HCT116 (cell line): ENCODE measurements around the gene ATF6B. TPM values are rescaled to one million over a fixed set of nuclear protein-coding genes. Genes with fewer than 3 reads are reported as not detected.
A peak's percentile ranks its signal among the peaks of the same experiment; 100 is the strongest.

Experiments used
- ATAC-seq: fragments of 200-7000 bp; cut with Tn5 transposase; 2 replicates; pipeline ENCODE4 v1.9.1; 2020; ENCODE audit warnings: mild to moderate bottlenecking, moderate library complexity
- BruUV-seq: library from RNA; stranded (reverse); fragments of 400-500 nt; replicated peaks from 2 replicates; lab custom pipeline; 2021; lab: Mats Ljungman, UMichigan
- CTCF ChIA-PET: fragments of 300-600 bp; sonication (Branson Sonifier 250); formaldehyde crosslinking; loops from one replicate; lab custom pipeline; 2021; ENCODE audit warnings: antibody characterized with exemption; lab: Charles Lee
- POLR2A ChIA-PET: fragments of 300-600, 350-600 bp; sonication (Branson Sonifier 250); formaldehyde crosslinking; loops from one replicate; lab custom pipeline; 2021; ENCODE audit warnings: antibody characterized with exemption; lab: Charles Lee
- RAD21 ChIA-PET, 2 experiments: fragments of 300-600 bp; sonication (Branson Sonifier 250); formaldehyde crosslinking; loops; one replicate each; lab custom pipeline; 2023; ENCODE audit warnings: low total read pairs in 2 of 2; ENCODE audit not compliant: uncharacterized antibody in 2 of 2, unreplicated experiment in 2 of 2, low non-redundant PET in 1 of 2; lab: Charles Lee
- DNase-seq: peaks from one replicate; pipeline ENCODE4 v3.0.0-alpha.2; 2010; ENCODE audit warnings: low read depth, low spot score
- H2AFZ ChIP-seq: fragments of 200-600 bp; shearing (Covaris generic), sonication (generic); 2 replicates; pipeline ENCODE4 v1.6.1; 2017; ENCODE audit warnings: low read depth, mixed run types, mixed read lengths, antibody characterized with exemption, low read length; ENCODE audit not compliant: poor library complexity, severe bottlenecking
- H3K27ac ChIP-seq: 2 replicates; pipeline ENCODE4 v1.5.1; 2012; ENCODE audit warnings: low read depth, low read length
- H3K27me3 ChIP-seq: fragments of 200-600 bp; sonication (generic); 2 replicates; pipeline ENCODE4 v1.6.1; 2016; ENCODE audit warnings: mixed run types, low read length, mixed read lengths; ENCODE audit not compliant: insufficient read depth
- H3K36me3 ChIP-seq, 2 experiments: fragments of 200-500 bp in 1 of 2; fragments of 200-600 bp in 1 of 2; sonication (Bioruptor generic) in 1 of 2; sonication (generic) in 1 of 2; 2 replicates each; pipeline versions ENCODE4 v1.5.1 to v1.6.1; 2014 to 2016; ENCODE audit warnings: low read length in 2 of 2, inconsistent platforms in 1 of 2, mixed read lengths in 1 of 2, mixed run types in 1 of 2; ENCODE audit not compliant: insufficient read depth in 2 of 2, control insufficient read depth in 1 of 2
- H3K4me1 ChIP-seq, 2 experiments: fragments of 200-600 bp in 1 of 2; sonication (generic) in 1 of 2; 2 replicates each; pipeline versions ENCODE4 v1.5.1 to v1.6.1; 2012 to 2017; ENCODE audit warnings: low read length in 2 of 2, inconsistent platforms in 1 of 2, mild to moderate bottlenecking in 1 of 2, mixed read lengths in 1 of 2, mixed run types in 1 of 2, moderate library complexity in 1 of 2; ENCODE audit not compliant: insufficient read depth in 2 of 2, control insufficient read depth in 1 of 2
- H3K4me2 ChIP-seq: fragments of 200-600 bp; sonication (generic); 2 replicates; pipeline ENCODE4 v1.6.1; 2017; ENCODE audit warnings: mixed run types, low read length, mixed read lengths
- H3K4me3 ChIP-seq, 2 experiments: fragments of 200-600 bp in 1 of 2; sonication (generic) in 1 of 2; replicated peaks in 1 of 2; 2 replicates each; pipeline ENCODE4 v1.5.1; 2011 to 2016; ENCODE audit warnings: low read length in 2 of 2, control low read depth in 1 of 2, low read depth in 1 of 2, mild to moderate bottlenecking in 1 of 2, mixed read lengths in 1 of 2, mixed run types in 1 of 2
- H3K79me2 ChIP-seq: fragments of 200-600 bp; sonication (generic); 2 replicates; pipeline ENCODE4 v1.6.1; 2017; ENCODE audit warnings: mild to moderate bottlenecking, mixed run types, low read length, moderate library complexity, mixed read lengths; ENCODE audit not compliant: insufficient read depth
- H3K9ac ChIP-seq: fragments of 200-600 bp; sonication (generic); 2 replicates; pipeline ENCODE4 v1.6.1; 2016; ENCODE audit warnings: low read length, mixed read lengths
- H3K9me2 ChIP-seq: fragments of 200-600 bp; sonication (generic), shearing (Covaris generic); 2 replicates; pipeline ENCODE4 v1.6.1; 2017; ENCODE audit warnings: mixed run types, mild to moderate bottlenecking, moderate library complexity; ENCODE audit not compliant: insufficient read depth
- H3K9me3 ChIP-seq, 2 experiments: fragments of 200-500 bp in 1 of 2; fragments of 200-600 bp in 1 of 2; sonication (Bioruptor generic) in 1 of 2; sonication (generic) in 1 of 2; 2 replicates each; pipeline ENCODE4 v1.6.1; 2014 to 2017; ENCODE audit warnings: low read length in 2 of 2, mixed read lengths in 2 of 2, inconsistent platforms in 1 of 2, low read depth in 1 of 2, mild to moderate bottlenecking in 1 of 2, mixed run types in 1 of 2, moderate library complexity in 1 of 2; ENCODE audit not compliant: control insufficient read depth in 1 of 2, insufficient read depth in 1 of 2
- H4K20me1 ChIP-seq: fragments of 200-600 bp; sonication (generic), shearing (Covaris generic); 2 replicates; pipeline ENCODE4 v1.6.1; 2017; ENCODE audit warnings: mixed run types, mild to moderate bottlenecking, moderate library complexity; ENCODE audit not compliant: insufficient read depth
- ATF3 ChIP-seq: IDR thresholded peaks from 2 replicates; pipeline ENCODE4 v1.6.1; 2012
- CBX3 ChIP-seq: IDR thresholded peaks from 2 replicates; pipeline ENCODE4 v1.6.1; 2012; ENCODE audit warnings: low read depth
- CEBPB ChIP-seq: IDR thresholded peaks from 2 replicates; pipeline ENCODE4 v1.6.1; 2012; ENCODE audit warnings: low read depth
- CTCF ChIP-seq, 3 experiments: fragments of 200-600 bp in 1 of 3; sonication (generic) in 1 of 3; IDR thresholded peaks in 2 of 3; conservative IDR thresholded peaks in 1 of 3; 2 replicates each; pipeline ENCODE4 v1.5.1; 2012 to 2017; ENCODE audit warnings: low read depth in 2 of 3, low read length in 2 of 3, antibody characterized with exemption in 1 of 3, borderline replicate concordance in 1 of 3, control low read depth in 1 of 3, mild to moderate bottlenecking in 1 of 3, mixed read lengths in 1 of 3, mixed run types in 1 of 3, moderate library complexity in 1 of 3; ENCODE audit not compliant: insufficient read depth in 1 of 3
- EGR1 ChIP-seq: IDR thresholded peaks from 2 replicates; pipeline ENCODE4 v1.6.1; 2012; ENCODE audit warnings: low read depth
- ELF1 ChIP-seq: IDR thresholded peaks from 2 replicates; pipeline ENCODE4 v1.6.1; 2012; ENCODE audit warnings: low read depth, borderline replicate concordance
- EZH2 ChIP-seq: fragments of 200-600 bp; sonication (generic); IDR thresholded peaks from 2 replicates; pipeline ENCODE4 v1.6.1; 2017; ENCODE audit warnings: antibody characterized with exemption, mixed run types
- FOSL1 ChIP-seq: IDR thresholded peaks from 2 replicates; pipeline ENCODE4 v1.6.1; 2012; ENCODE audit warnings: low read depth
- JUND ChIP-seq: IDR thresholded peaks from 2 replicates; pipeline ENCODE4 v1.6.1; 2012
- POLR2AphosphoS5 ChIP-seq: IDR thresholded peaks from 2 replicates; pipeline ENCODE4 v1.6.1; 2011; ENCODE audit warnings: mild to moderate bottlenecking, low read depth, low read length, moderate library complexity
- RAD21 ChIP-seq: IDR thresholded peaks from 2 replicates; pipeline ENCODE4 v1.6.1; 2012; ENCODE audit warnings: low read depth, mild to moderate bottlenecking
- REST ChIP-seq: IDR thresholded peaks from 2 replicates; pipeline ENCODE4 v1.6.1; 2012; ENCODE audit warnings: low read depth
- SIN3A ChIP-seq: IDR thresholded peaks from 2 replicates; pipeline ENCODE4 v1.6.1; 2012; ENCODE audit warnings: low read depth
- SP1 ChIP-seq: IDR thresholded peaks from 2 replicates; pipeline ENCODE4 v1.6.1; 2012; ENCODE audit warnings: low read depth
- SRF ChIP-seq: IDR thresholded peaks from 2 replicates; pipeline ENCODE4 v1.6.1; 2012; ENCODE audit warnings: low read depth
- TCF7L2 ChIP-seq: IDR thresholded peaks from 2 replicates; pipeline ENCODE4 v1.7.0; 2011; ENCODE audit warnings: borderline replicate concordance, inconsistent platforms; ENCODE audit not compliant: insufficient read depth, insufficient read length; ENCODE audit errors: extremely low read depth
- YY1 ChIP-seq: IDR thresholded peaks from 2 replicates; pipeline ENCODE4 v1.6.1; 2011; ENCODE audit warnings: low read length, low read depth, moderate library complexity, mild to moderate bottlenecking; ENCODE audit not compliant: insufficient replicate concordance; ENCODE audit errors: extremely low read depth
- ZFX ChIP-seq: fragments of 450-650 bp; IDR thresholded peaks from 2 replicates; pipeline ENCODE4 v1.6.1; 2017
- ZNF274 ChIP-seq: fragments of 200-500 bp; sonication (Bioruptor generic); IDR thresholded peaks from 2 replicates; pipeline ENCODE4 v1.6.1; 2014; ENCODE audit warnings: mild to moderate bottlenecking, low read depth, low read length, inconsistent platforms
- intact Hi-C: fragments of 100-400 bp; cut with micrococcal nuclease; formaldehyde crosslinking; loops from 2 replicates; pipeline ENCODE4 v1.10.0; 2022
- total RNA-seq: library from RNA; stranded (reverse); gene quantifications from one replicate; pipeline ENCODE4 v1.2.1, GENCODE V29; 2021; ENCODE audit not compliant: unreplicated experiment

Gene ATF6B
- total RNA-seq, 1 experiment from 2014 or later, result 63.9 TPM

- Histone ChIP-seq H2AFZ (no peak overlapping the region), H4K20me1 (no peaks in the 10 kb centered on the region), H3K27me3 (no peaks in the 10 kb centered on the region), H3K79me2 (no peaks in the 10 kb centered on the region), H3K36me3 (no peaks in the 10 kb centered on the region), H3K4me2 (peak overlapping the region; percentile 17; the same call in 1 of the 2 replicates), H3K9ac (no peak overlapping the region), H3K9me3 (no peaks in the 10 kb centered on the region), H3K4me3 (no peak overlapping the region), H3K27ac (no peak overlapping the region), H3K4me1 (peaks cover 14 to 34% of the 10 kb centered on the region in 2 experiments), H3K9me2 (no peaks in the 10 kb centered on the region)
- CTCF ChIA-PET, result no interaction called here
- intact Hi-C loops, result no loop called here
- no peak for ATAC-seq
- POLR2A ChIA-PET, result no interaction called here
- no peak for DNase-seq
- TF ChIP-seq ZFX (no peak), ATF3 (no peak), ELF1 (no peak), TCF7L2 (no peak), ZNF274 (no peak), REST (no peak), CTCF (IDR thresholded peaks at IDR 0.05 in 2 of 3, conservative IDR thresholded peaks at IDR 0.05 in 1 of 3; ENCODE audit: borderline replicate concordance in 1 of 3, insufficient read depth in 1 of 3, low read depth in 2 of 3, low read length in 2 of 3) (no peak), EZH2 (no peak), CEBPB (no peak), CBX3 (no peak), SP1 (no peak), JUND (no peak), RAD21 (no peak), SRF (no peak), SIN3A (no peak), EGR1 (no peak), FOSL1 (no peak), POLR2AphosphoS5 (no peak), YY1 (no peak)
- BruUV-seq, result no TSS peak
- RAD21 ChIA-PET, result no interaction called here
These were observed 42.1 kb downstream of the ATF6B start for GRCh38 chr6:32085759-32086459.
